Fibroblast of skin of right biceps (primary cell): Measurements from ENCODE around the gene CSNK2A1.
"Not testable (repeated sequence)": the region's sequence is repeated elsewhere in the genome, so short reads cannot be mapped to it uniquely, and the experiment has no call there.

Experiments
- DNase-seq: peaks from one replicate; pipeline ENCODE4 v3.0.0-alpha.2; 2013

CSNK2A1 gene

GRCh38 chr20:531608-532007 lies 12.0 kb downstream of the CSNK2A1 start:
- DNase-seq, result no peak

GRCh38 chr20:530321-530720 lies 13.3 kb downstream of the CSNK2A1 start:
- no peak for DNase-seq

GRCh38 chr20:528923-529604 lies 14.5 kb downstream of the CSNK2A1 start:
- peak; percentile 69 for DNase-seq

GRCh38 chr20:527571-527886 lies 16.1 kb downstream of the CSNK2A1 start:
- DNase-seq, result no peak

GRCh38 chr20:521860-522259 lies 21.7 kb downstream of the CSNK2A1 start:
- DNase-seq, result no peak

GRCh38 chr20:519999-520398 lies 23.6 kb downstream of the CSNK2A1 start:
- DNase-seq, result no peak

GRCh38 chr20:517221-517620 lies 26.4 kb downstream of the CSNK2A1 start:
- peak; percentile 7 for DNase-seq

GRCh38 chr20:516799-517198 lies 26.8 kb downstream of the CSNK2A1 start:
- no peak for DNase-seq

GRCh38 chr20:515696-516095 lies 27.9 kb downstream of the CSNK2A1 start:
- DNase-seq, result no peak

- DNase-seq, result peak; percentile 20
Observed at GRCh38 chr20:513429-513828, 30.2 kb downstream of the CSNK2A1 start.

GRCh38 chr20:510328-511057 lies 33.1 kb downstream of the CSNK2A1 start:
- DNase-seq, result not testable (repeated sequence)

- peak; percentile 6 for DNase-seq
Observed at GRCh38 chr20:508364-508787, 35.2 kb downstream of the CSNK2A1 start.

- DNase-seq, result no peak
Observed at GRCh38 chr20:507761-508332, 35.7 kb downstream of the CSNK2A1 start.

- no peak for DNase-seq
Observed at GRCh38 chr20:507006-507758, 36.4 kb downstream of the CSNK2A1 start.

- no peak for DNase-seq
Observed at GRCh38 chr20:504632-505075, 38.9 kb downstream of the CSNK2A1 start.

- no peak for DNase-seq
Observed at GRCh38 chr20:503048-503737, 40.4 kb downstream of the CSNK2A1 start.

- DNase-seq, result no peak
Observed at GRCh38 chr20:497979-498378, 45.6 kb downstream of the CSNK2A1 start.

- no peak for DNase-seq
Observed at GRCh38 chr20:496126-496696, 47.4 kb downstream of the CSNK2A1 start.

GRCh38 chr20:492159-492558 lies 51.4 kb downstream of the CSNK2A1 start:
- DNase-seq, result no peak

- DNase-seq, result no peak
Observed at GRCh38 chr20:487655-488054, 55.9 kb downstream of the CSNK2A1 start.

GRCh38 chr20:483815-484644 lies 59.6 kb downstream of the CSNK2A1 start:
- DNase-seq, result no peak

GRCh38 chr20:481167-481566 lies 62.4 kb downstream of the CSNK2A1 start:
- DNase-seq, result no peak
